ENCODE data around the gene CYREN. TPM values are rescaled to one million over a fixed set of nuclear protein-coding genes. Genes with fewer than 3 reads are reported as not detected.

Gene CYREN
- total and polyA plus RNA-seq, 9 of the 15 experiments (the other 6 are each of a cell fraction or from before 2014, with no cell fraction given) = 13.9 to 108 (median 88.8) TPM

DNA sequence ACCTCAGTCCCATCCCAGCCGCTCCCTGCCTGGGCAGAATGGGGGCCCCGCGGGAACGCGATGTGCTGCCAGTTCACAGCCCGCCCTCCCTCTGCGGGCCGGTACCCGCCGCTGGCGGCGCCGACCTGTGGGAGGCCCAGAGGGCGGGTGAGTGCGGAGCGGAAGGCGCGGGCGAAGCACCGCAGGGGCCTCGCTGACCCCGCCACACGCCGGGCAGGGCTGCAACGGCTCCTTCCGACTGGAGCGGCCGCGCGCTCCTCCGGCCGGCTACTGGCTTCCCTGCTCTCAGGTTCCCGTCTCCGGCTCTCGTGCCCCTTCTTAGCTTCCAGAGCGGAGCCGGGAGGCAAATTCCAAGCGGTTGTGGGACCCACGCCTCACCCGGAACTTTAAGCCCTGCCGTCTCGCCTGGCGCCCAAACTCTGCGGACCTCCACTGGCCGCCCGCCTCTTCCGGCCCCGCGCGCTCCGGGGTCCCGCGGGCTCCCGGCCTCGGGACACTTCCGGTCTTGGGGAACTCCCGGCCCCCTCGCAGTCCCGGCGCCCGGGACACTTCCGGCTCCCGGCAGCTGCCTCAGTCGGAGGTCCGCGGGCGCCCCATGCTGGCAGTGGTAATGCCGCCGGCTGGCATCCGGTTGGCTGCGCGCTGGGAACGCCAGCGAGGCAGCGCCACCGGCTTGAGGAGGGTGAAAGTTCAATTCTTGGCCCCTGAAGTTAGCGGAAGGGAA is at the start of gene CYREN (continued):
- TF ChIP-seq, protein P1, sequence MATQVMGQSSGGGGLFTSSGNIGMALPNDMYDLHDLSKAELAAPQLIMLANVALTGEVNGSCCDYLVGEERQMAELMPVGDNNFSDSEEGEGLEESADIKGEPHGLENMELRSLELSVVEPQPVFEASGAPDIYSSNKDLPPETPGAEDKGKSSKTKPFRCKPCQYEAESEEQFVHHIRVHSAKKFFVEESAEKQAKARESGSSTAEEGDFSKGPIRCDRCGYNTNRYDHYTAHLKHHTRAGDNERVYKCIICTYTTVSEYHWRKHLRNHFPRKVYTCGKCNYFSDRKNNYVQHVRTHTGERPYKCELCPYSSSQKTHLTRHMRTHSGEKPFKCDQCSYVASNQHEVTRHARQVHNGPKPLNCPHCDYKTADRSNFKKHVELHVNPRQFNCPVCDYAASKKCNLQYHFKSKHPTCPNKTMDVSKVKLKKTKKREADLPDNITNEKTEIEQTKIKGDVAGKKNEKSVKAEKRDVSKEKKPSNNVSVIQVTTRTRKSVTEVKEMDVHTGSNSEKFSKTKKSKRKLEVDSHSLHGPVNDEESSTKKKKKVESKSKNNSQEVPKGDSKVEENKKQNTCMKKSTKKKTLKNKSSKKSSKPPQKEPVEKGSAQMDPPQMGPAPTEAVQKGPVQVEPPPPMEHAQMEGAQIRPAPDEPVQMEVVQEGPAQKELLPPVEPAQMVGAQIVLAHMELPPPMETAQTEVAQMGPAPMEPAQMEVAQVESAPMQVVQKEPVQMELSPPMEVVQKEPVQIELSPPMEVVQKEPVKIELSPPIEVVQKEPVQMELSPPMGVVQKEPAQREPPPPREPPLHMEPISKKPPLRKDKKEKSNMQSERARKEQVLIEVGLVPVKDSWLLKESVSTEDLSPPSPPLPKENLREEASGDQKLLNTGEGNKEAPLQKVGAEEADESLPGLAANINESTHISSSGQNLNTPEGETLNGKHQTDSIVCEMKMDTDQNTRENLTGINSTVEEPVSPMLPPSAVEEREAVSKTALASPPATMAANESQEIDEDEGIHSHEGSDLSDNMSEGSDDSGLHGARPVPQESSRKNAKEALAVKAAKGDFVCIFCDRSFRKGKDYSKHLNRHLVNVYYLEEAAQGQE (IDR thresholded peaks at IDR 0.05; ENCODE audit: borderline replicate concordance) = peak; percentile 90
- TF ChIP-seq, protein P1 (CRISPR knock-in tag; IDR thresholded peaks at IDR 0.05; ENCODE audit: low read depth) = peak; percentile 78
- no peak for TF ChIP-seq SMARCB1 (IDR thresholded peaks at IDR 0.05; ENCODE audit: insufficient read length, low read depth)
- TF ChIP-seq RB1 (IDR thresholded peaks at IDR 0.05; ENCODE audit: low read depth) = peak; percentile 99
- TF ChIP-seq TCF7 (IDR thresholded peaks at IDR 0.05; ENCODE audit: borderline replicate concordance) = peak; percentile 44; the same call in 1 of the 2 replicates
- TF ChIP-seq, protein P2, sequence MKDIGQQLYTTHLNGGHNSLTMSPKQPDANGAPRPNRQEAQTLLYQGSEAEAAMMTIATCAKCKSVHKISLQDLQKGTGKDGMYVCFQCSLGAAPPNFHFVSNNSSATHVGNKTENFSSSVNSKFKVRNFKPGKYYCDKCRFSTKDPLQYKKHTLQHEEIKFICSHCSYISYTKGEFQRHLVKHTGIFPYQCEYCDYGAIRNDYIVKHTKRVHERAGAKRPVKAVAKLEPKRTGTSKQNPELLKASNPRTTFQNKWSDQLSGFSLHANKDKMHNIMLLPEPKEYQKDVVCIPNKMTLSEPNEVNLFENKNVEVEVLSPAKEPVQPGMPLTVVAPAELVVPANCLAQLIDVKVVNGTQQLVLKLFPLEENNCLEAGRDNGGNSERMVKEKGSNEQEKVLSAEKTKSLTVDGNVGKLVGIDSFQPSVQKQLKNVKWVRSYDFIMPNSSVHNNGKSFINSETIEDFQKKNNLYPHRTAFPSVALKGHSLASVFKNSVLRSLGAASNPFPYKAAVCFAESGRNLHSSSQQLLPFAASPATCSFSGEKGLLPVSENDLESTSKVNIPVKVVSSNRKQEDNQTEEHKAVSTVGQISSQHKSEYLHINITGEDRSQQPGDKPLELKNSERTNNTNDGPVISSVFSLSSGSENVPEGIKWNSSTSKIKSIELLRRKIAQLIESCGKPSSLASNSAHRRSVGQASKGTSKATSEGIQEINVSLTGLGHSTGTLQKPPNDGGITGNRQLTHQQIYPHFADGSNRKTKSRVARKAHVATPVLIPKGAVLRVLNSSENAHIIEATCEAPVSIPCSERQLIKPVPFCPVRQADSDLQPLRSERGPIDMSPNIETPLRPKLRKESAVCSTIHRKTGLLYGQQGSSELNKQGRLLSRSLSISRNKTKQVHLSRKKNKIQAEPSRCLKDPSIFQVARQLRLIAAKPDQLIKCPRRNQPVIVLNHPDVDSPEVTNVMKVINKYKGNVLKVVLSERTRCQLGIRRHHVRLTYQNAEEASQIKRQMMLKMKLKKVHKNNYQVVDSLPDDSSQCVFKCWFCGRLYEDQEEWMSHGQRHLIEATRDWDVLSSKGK (CRISPR knock-in tag; IDR thresholded peaks at IDR 0.05) = no peak
- TF ChIP-seq, protein P3, sequence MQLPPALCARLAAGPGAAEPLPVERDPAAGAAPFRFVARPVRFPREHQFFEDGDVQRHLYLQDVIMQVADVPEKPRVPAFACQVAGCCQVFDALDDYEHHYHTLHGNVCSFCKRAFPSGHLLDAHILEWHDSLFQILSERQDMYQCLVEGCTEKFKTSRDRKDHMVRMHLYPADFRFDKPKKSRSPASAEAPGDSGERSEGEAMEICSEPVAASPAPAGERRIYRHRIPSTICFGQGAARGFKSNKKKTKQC (CRISPR knock-in tag; IDR thresholded peaks at IDR 0.05) = peak; percentile 96
- TF ChIP-seq HNRNPK (IDR thresholded peaks at IDR 0.05; ENCODE audit: low read depth, low read length, poor library complexity, severe bottlenecking) = peak; percentile 64
- no peak for TF ChIP-seq PCBP2 (IDR thresholded peaks at IDR 0.05; ENCODE audit: low read depth, low read length, poor library complexity, severe bottlenecking)
- no peak; the same call in none of the 2 replicates for TF ChIP-seq HDAC8 (tag; IDR thresholded peaks at IDR 0.05)
- TF ChIP-seq U2AF2 (optimal IDR thresholded peaks at IDR 0.05; ENCODE audit: low read depth, low read length) = no peak
- TF ChIP-seq ZNF584 (CRISPR knock-in tag; IDR thresholded peaks at IDR 0.05; ENCODE audit: low read depth) = 0 out of 2 replicates have a peak, but pooled peaks have one; percentile 61
- peak; percentile 91; the same call in 1 of the 2 replicates for TF ChIP-seq LARP7 (IDR thresholded peaks at IDR 0.05)
- TF ChIP-seq MCM3 (IDR thresholded peaks at IDR 0.05) = no peak
- 0 out of 2 replicates have a peak, but pooled peaks have one; percentile 54 for TF ChIP-seq ZNF583 (CRISPR knock-in tag; IDR thresholded peaks at IDR 0.05)
- 0 out of 2 replicates have a peak, but pooled peaks have one; percentile 40 for TF ChIP-seq ZC3H11A (IDR thresholded peaks at IDR 0.05; ENCODE audit: low read depth, low read length)
